ENCODE data around the gene NRXN3.

- TF ChIP-seq CTCF (conservative IDR thresholded peaks at IDR 0.05; ENCODE audit: low read length) (no peak), EZH2phosphoT487 (IDR thresholded peaks at IDR 0.05; ENCODE audit: borderline replicate concordance, low read depth, low read length) (no peak)
Measured at GRCh38 chr14:78788467-78789360, 618.5 kb downstream of the NRXN3 start.
